HUES64 (cell line): ENCODE measurements around the gene MARK1.

Source experiments
- H3K27ac ChIP-seq: 2 replicates; pipeline ENCODE4 v1.7.0; 2013; ENCODE audit warnings: low read depth, low read length, inconsistent platforms
- H3K27me3 ChIP-seq: 2 replicates; pipeline ENCODE4 v1.6.1; 2013; ENCODE audit warnings: mild to moderate bottlenecking, low read length; ENCODE audit not compliant: insufficient read depth
- H3K36me3 ChIP-seq: 2 replicates; pipeline ENCODE4 v1.6.1; 2013; ENCODE audit warnings: mild to moderate bottlenecking, low read length; ENCODE audit not compliant: insufficient read depth
- H3K4me1 ChIP-seq: 2 replicates; pipeline ENCODE4 v1.6.1; 2013; ENCODE audit warnings: mild to moderate bottlenecking, low read length, moderate library complexity; ENCODE audit not compliant: insufficient read depth
- H3K4me3 ChIP-seq: 2 replicates; pipeline ENCODE4 v1.5.1; 2013; ENCODE audit warnings: mild to moderate bottlenecking, low read length, moderate library complexity
- H3K9ac ChIP-seq: 2 replicates; pipeline ENCODE4 v1.6.1; 2013; ENCODE audit warnings: mild to moderate bottlenecking, low read depth, low read length
- H3K9me3 ChIP-seq: 2 replicates; pipeline ENCODE4 v1.6.1; 2013; ENCODE audit warnings: low read depth, low read length; ENCODE audit not compliant: insufficient read depth
- WGBS: fragments of 150-250, 120-280 bp; methylation state at CpG from one replicate; pipeline ENCODE4 v1.1.7; 2013; ENCODE audit warnings: missing lambda C conversion rate; 5-methylcytosine and 5-hydroxymethylcytosine counted together

The MARK1 gene

GRCh38 chr1:220628431-220628830 is 100.5 kb downstream of the MARK1 start:
- Histone ChIP-seq H3K9ac (no peak overlapping the region), H3K27ac (no peak overlapping the region), H3K4me3 (no peak overlapping the region), H3K4me1 (peaks cover 26% of the 10 kb centered on the region; the same call in 1 of the 2 replicates), H3K9me3 (no peaks in the 10 kb centered on the region), H3K36me3 (peaks cover 10% of the 10 kb centered on the region), H3K27me3 (no peaks in the 10 kb centered on the region)
- WGBS, result 90% methylated on average over 5 of the region's 5 CpGs

- Histone ChIP-seq H3K4me3 (no peak overlapping the region), H3K27me3 (no peaks in the 10 kb centered on the region), H3K27ac (peak overlapping the region; percentile 17; the same call in 1 of the 2 replicates), H3K4me1 (peaks cover 26% of the 10 kb centered on the region; the same call in 1 of the 2 replicates), H3K9me3 (no peaks in the 10 kb centered on the region), H3K36me3 (peaks cover 18% of the 10 kb centered on the region), H3K9ac (peak overlapping the region; percentile 12; the same call in 1 of the 2 replicates)
- WGBS, result 89% methylated on average over 4 of the region's 4 CpGs
Measured at GRCh38 chr1:220631238-220631815, 103.4 kb downstream of the MARK1 start.

- no peaks in the 10 kb centered on the region for H3K4me1 ChIP-seq
- no peak overlapping the region for H3K9ac ChIP-seq
- no peaks in the 10 kb centered on the region for H3K9me3 ChIP-seq
- H3K27me3 ChIP-seq, result no peaks in the 10 kb centered on the region
- no peak overlapping the region for H3K4me3 ChIP-seq
- H3K27ac ChIP-seq, result no peak overlapping the region
- peaks cover 73% of the 10 kb centered on the region for H3K36me3 ChIP-seq
- WGBS, result no CpG with 5 or more reads among the region's 1 CpG
Measured at GRCh38 chr1:220637759-220638158, 109.8 kb downstream of the MARK1 start.

GRCh38 chr1:220642285-220642684 is 114.3 kb downstream of the MARK1 start:
- 88% methylated on average over 4 of the region's 4 CpGs for WGBS
- H3K27ac ChIP-seq, result no peak overlapping the region

GRCh38 chr1:220652995-220653394 is 125.1 kb downstream of the MARK1 start:
- H3K4me1 ChIP-seq, result no peaks in the 10 kb centered on the region
- H3K4me3 ChIP-seq, result no peak overlapping the region
- no peaks in the 10 kb centered on the region for H3K9me3 ChIP-seq
- no peak overlapping the region for H3K9ac ChIP-seq
- H3K36me3 ChIP-seq, result peaks cover 73% of the 10 kb centered on the region
- no peak overlapping the region for H3K27ac ChIP-seq
- H3K27me3 ChIP-seq, result no peaks in the 10 kb centered on the region
- 95% methylated on average over 12 of the region's 13 CpGs for WGBS

More at GRCh38 chr1:220642285-220642684, 114.3 kb downstream of the MARK1 start:
- Histone ChIP-seq H3K36me3 (peaks cover 50% of the 10 kb centered on the region), H3K4me1 (no peaks in the 10 kb centered on the region), H3K4me3 (no peak overlapping the region), H3K9me3 (no peaks in the 10 kb centered on the region), H3K9ac (no peak overlapping the region), H3K27me3 (no peaks in the 10 kb centered on the region)

- H3K36me3 ChIP-seq, result peaks cover 69% of the 10 kb centered on the region
- H3K9ac ChIP-seq, result no peak overlapping the region
- no peaks in the 10 kb centered on the region for H3K4me1 ChIP-seq
- no peaks in the 10 kb centered on the region for H3K27me3 ChIP-seq
- WGBS, result 92% methylated on average over 1 of the region's 1 CpG
- no peak overlapping the region for H3K27ac ChIP-seq
- H3K9me3 ChIP-seq, result no peaks in the 10 kb centered on the region
- no peak overlapping the region for H3K4me3 ChIP-seq
Measured at GRCh38 chr1:220655509-220655908, 127.6 kb downstream of the MARK1 start.

- Histone ChIP-seq H3K36me3 (peaks cover 67% of the 10 kb centered on the region), H3K4me3 (no peak overlapping the region), H3K9ac (no peak overlapping the region), H3K27me3 (no peaks in the 10 kb centered on the region), H3K27ac (no peak overlapping the region), H3K9me3 (no peaks in the 10 kb centered on the region), H3K4me1 (no peaks in the 10 kb centered on the region)
Measured at GRCh38 chr1:220655961-220656740, 128.2 kb downstream of the MARK1 start.

GRCh38 chr1:220666349-220666748 is 138.4 kb downstream of the MARK1 start:
- Histone ChIP-seq H3K4me1 (peaks cover 4% of the 10 kb centered on the region; the same call in 1 of the 2 replicates), H3K4me3 (no peak overlapping the region), H3K9me3 (no peaks in the 10 kb centered on the region), H3K27ac (no peak overlapping the region), H3K27me3 (no peaks in the 10 kb centered on the region), H3K36me3 (peaks cover 6% of the 10 kb centered on the region; the same call in 1 of the 2 replicates), H3K9ac (no peak overlapping the region)
- 89% methylated on average over 3 of the region's 3 CpGs for WGBS

- Histone ChIP-seq H3K4me3 (no peak overlapping the region), H3K27ac (no peak overlapping the region), H3K27me3 (no peaks in the 10 kb centered on the region), H3K9ac (no peak overlapping the region), H3K36me3 (0 out of 2 replicates have a peak, but pooled peaks cover 2% of the 10 kb centered on the region), H3K9me3 (no peaks in the 10 kb centered on the region), H3K4me1 (peaks cover 4% of the 10 kb centered on the region; the same call in 1 of the 2 replicates)
- 100% methylated on average over 1 of the region's 1 CpG for WGBS
Measured at GRCh38 chr1:220669005-220669404, 141.1 kb downstream of the MARK1 start.

GRCh38 chr1:220670365-220670764 is 142.4 kb downstream of the MARK1 start:
- no peak overlapping the region for H3K27ac ChIP-seq
- H3K4me3 ChIP-seq, result no peak overlapping the region
- H3K9ac ChIP-seq, result no peak overlapping the region
- no peaks in the 10 kb centered on the region for H3K9me3 ChIP-seq
- H3K4me1 ChIP-seq, result peaks cover 4% of the 10 kb centered on the region; the same call in 1 of the 2 replicates
- no peaks in the 10 kb centered on the region for H3K27me3 ChIP-seq
- no peaks in the 10 kb centered on the region for H3K36me3 ChIP-seq

- 95% methylated on average over 1 of the region's 1 CpG for WGBS
Measured at GRCh38 chr1:220673921-220674320, 146.0 kb downstream of the MARK1 start.

More at GRCh38 chr1:220673921-220674320, 146.0 kb downstream of the MARK1 start:
- Histone ChIP-seq H3K36me3 (no peaks in the 10 kb centered on the region), H3K4me3 (no peak overlapping the region), H3K4me1 (no peaks in the 10 kb centered on the region), H3K9me3 (no peaks in the 10 kb centered on the region), H3K9ac (no peak overlapping the region), H3K27ac (no peak overlapping the region), H3K27me3 (no peaks in the 10 kb centered on the region)
